Endometrial microvascular endothelial cells (primary cell): ENCODE data around the gene TTC7B. TPM values are rescaled to one million over a fixed set of nuclear protein-coding genes. Genes with fewer than 3 reads are reported as not detected.

ENCODE experiments used
- in situ Hi-C: cut with HindIII; loops from 2 replicates; pipeline ENCODE4 v1.10.0; 2017; ENCODE audit warnings: low sequenced_read_pairs, low pct_unique_long_range_greater_than_20kb; ENCODE audit errors: inconsistent ontology term
- total RNA-seq: library from RNA; depleted of rRNA; stranded (reverse); fragments of >200 nt; gene quantifications from one replicate; pipeline ENCODE4 v1.2.3, GENCODE V29; 2015; ENCODE audit errors: inconsistent ontology term

TTC7B gene
- total RNA-seq, 1 donor from 2014 or later, result 50.5 TPM

GRCh38 chr14:90809530-90810312 lies 6.5 kb downstream of the TTC7B start:
- in situ Hi-C loops, result no loop called here

GRCh38 chr14:90808759-90809529 lies 7.3 kb downstream of the TTC7B start:
- in situ Hi-C loops, result no loop called here

- in situ Hi-C loops, result no loop called here
Observed at GRCh38 chr14:90807060-90807459, 9.2 kb downstream of the TTC7B start.

GRCh38 chr14:90805662-90806540 lies 10.3 kb downstream of the TTC7B start:
- in situ Hi-C loops, result no loop called here

GRCh38 chr14:90805084-90805391 lies 11.2 kb downstream of the TTC7B start:
- in situ Hi-C loops, result no loop called here

- in situ Hi-C loops, result no loop called here
Observed at GRCh38 chr14:90804292-90805083, 11.7 kb downstream of the TTC7B start.

- in situ Hi-C loops, result no loop called here
Observed at GRCh38 chr14:90803249-90803648, 13.0 kb downstream of the TTC7B start.

- in situ Hi-C loops, result no loop called here
Observed at GRCh38 chr14:90799420-90799819, 16.8 kb downstream of the TTC7B start.

GRCh38 chr14:90797919-90798318 lies 18.3 kb downstream of the TTC7B start:
- in situ Hi-C loops, result no loop called here

- in situ Hi-C loops, result no loop called here
Observed at GRCh38 chr14:90797451-90797850, 18.8 kb downstream of the TTC7B start.

GRCh38 chr14:90796329-90796728 lies 19.9 kb downstream of the TTC7B start:
- in situ Hi-C loops, result no loop called here

- in situ Hi-C loops, result no loop called here
Observed at GRCh38 chr14:90795744-90796143, 20.5 kb downstream of the TTC7B start.

- in situ Hi-C loops, result no loop called here
Observed at GRCh38 chr14:90791486-90791885, 24.7 kb downstream of the TTC7B start.

- in situ Hi-C loops, result no loop called here
Observed at GRCh38 chr14:90788031-90788430, 28.2 kb downstream of the TTC7B start.

- in situ Hi-C loops, result no loop called here
Observed at GRCh38 chr14:90785876-90786450, 30.3 kb downstream of the TTC7B start.

GRCh38 chr14:90785471-90785870 lies 30.8 kb downstream of the TTC7B start:
- in situ Hi-C loops, result no loop called here

- in situ Hi-C loops, result no loop called here
Observed at GRCh38 chr14:90784621-90785270, 31.5 kb downstream of the TTC7B start.

GRCh38 chr14:90783344-90783743 lies 32.9 kb downstream of the TTC7B start:
- in situ Hi-C loops, result no loop called here
